NCI-H510A (cell line): Measurements from ENCODE around the gene TUBB4B.
A peak's percentile ranks its signal among the peaks of the same experiment; 100 is the strongest.
"Not testable (repeated sequence)": the region's sequence is repeated elsewhere in the genome, so short reads cannot be mapped to it uniquely, and the experiment has no call there.

Experiments used
- DNase-seq: peaks from one replicate; lab custom pipeline; 2025; lab: John Stamatoyannopoulos, UW

TUBB4B gene

GRCh38 chr9:137236238-137236935, 4.7 kb upstream of the TUBB4B start:
- peak; percentile 77 for DNase-seq

- no peak for DNase-seq
Measured at GRCh38 chr9:137236936-137237421, 4.1 kb upstream of the TUBB4B start.

- peak; percentile 73 for DNase-seq
Measured at GRCh38 chr9:137237759-137238726, 3.0 kb upstream of the TUBB4B start.

- DNase-seq: not testable (repeated sequence)
Measured at GRCh38 chr9:137239541-137240200, 1.4 kb upstream of the TUBB4B start.

- DNase-seq: peak; percentile 50
Measured at GRCh38 chr9:137240318-137240840, 708 bp upstream of the TUBB4B start.

GRCh38 chr9:137241490-137242268, 592 bp downstream of the TUBB4B start:
- no peak for DNase-seq

GRCh38 chr9:137242269-137243203, 1.4 kb downstream of the TUBB4B start:
- no peak for DNase-seq

GRCh38 chr9:137243266-137243625, 2.2 kb downstream of the TUBB4B start:
- not testable (repeated sequence) for DNase-seq

- no peak for DNase-seq
Measured at GRCh38 chr9:137243626-137244485, 2.8 kb downstream of the TUBB4B start.

GRCh38 chr9:137244486-137245449, 3.7 kb downstream of the TUBB4B start:
- no peak for DNase-seq

GRCh38 chr9:137245450-137246421, 4.6 kb downstream of the TUBB4B start:
- no peak for DNase-seq

- DNase-seq: no peak
Measured at GRCh38 chr9:137247135-137247915, 6.2 kb downstream of the TUBB4B start.

- no peak for DNase-seq
Measured at GRCh38 chr9:137247916-137248175, 6.8 kb downstream of the TUBB4B start.

GRCh38 chr9:137250329-137251193, 9.5 kb downstream of the TUBB4B start:
- DNase-seq: no peak

GRCh38 chr9:137251194-137251461, 10.0 kb downstream of the TUBB4B start, which contains the start of gene STPG3:
TSS of gene STPG3 (plus strand) at chr9:137251286. CDS start at chr9:137251287, 1 bp downstream.
- no peak for DNase-seq
